C4-2B (cell line): ENCODE results near the gene BBC3.

Experiments
- CTCF ChIP-seq: fragments of 450-650 bp; conservative IDR thresholded peaks from 2 replicates; pipeline ENCODE4 v1.5.1; 2017; ENCODE audit warnings: mild to moderate bottlenecking
- ZFX ChIP-seq: fragments of 450-650 bp; IDR thresholded peaks from 2 replicates; pipeline ENCODE4 v1.6.1; 2017

- TF ChIP-seq CTCF (no peak), ZFX (no peak)
Measured at GRCh38 chr19:47203254-47203653, 27.7 kb downstream of the BBC3 start.
